ENCODE measurements around the gene CEACAM4.
"Not testable (repeated sequence)": the region's sequence is repeated elsewhere in the genome, so short reads cannot be mapped to it uniquely, and the experiment has no call there.

- TF ChIP-seq, protein P1, sequence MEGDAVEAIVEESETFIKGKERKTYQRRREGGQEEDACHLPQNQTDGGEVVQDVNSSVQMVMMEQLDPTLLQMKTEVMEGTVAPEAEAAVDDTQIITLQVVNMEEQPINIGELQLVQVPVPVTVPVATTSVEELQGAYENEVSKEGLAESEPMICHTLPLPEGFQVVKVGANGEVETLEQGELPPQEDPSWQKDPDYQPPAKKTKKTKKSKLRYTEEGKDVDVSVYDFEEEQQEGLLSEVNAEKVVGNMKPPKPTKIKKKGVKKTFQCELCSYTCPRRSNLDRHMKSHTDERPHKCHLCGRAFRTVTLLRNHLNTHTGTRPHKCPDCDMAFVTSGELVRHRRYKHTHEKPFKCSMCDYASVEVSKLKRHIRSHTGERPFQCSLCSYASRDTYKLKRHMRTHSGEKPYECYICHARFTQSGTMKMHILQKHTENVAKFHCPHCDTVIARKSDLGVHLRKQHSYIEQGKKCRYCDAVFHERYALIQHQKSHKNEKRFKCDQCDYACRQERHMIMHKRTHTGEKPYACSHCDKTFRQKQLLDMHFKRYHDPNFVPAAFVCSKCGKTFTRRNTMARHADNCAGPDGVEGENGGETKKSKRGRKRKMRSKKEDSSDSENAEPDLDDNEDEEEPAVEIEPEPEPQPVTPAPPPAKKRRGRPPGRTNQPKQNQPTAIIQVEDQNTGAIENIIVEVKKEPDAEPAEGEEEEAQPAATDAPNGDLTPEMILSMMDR (conservative IDR thresholded peaks at IDR 0.05; ENCODE audit: low read depth, low read length) = not testable (repeated sequence)
- TF ChIP-seq, protein P2, sequence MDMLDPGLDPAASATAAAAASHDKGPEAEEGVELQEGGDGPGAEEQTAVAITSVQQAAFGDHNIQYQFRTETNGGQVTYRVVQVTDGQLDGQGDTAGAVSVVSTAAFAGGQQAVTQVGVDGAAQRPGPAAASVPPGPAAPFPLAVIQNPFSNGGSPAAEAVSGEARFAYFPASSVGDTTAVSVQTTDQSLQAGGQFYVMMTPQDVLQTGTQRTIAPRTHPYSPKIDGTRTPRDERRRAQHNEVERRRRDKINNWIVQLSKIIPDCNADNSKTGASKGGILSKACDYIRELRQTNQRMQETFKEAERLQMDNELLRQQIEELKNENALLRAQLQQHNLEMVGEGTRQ (IDR thresholded peaks at IDR 0.05; ENCODE audit: low read depth, low read length) = not testable (repeated sequence)
- TF ChIP-seq NFE2L2 (IDR thresholded peaks at IDR 0.05; ENCODE audit: low read depth, low read length); CEBPB (IDR thresholded peaks at IDR 0.05; ENCODE audit: low read depth, low read length); POLR2A (IDR thresholded peaks at IDR 0.05; ENCODE audit: low read depth, low read length); MAZ (IDR thresholded peaks at IDR 0.05; ENCODE audit: borderline replicate concordance, low read depth, low read length); BHLHE40 (IDR thresholded peaks at IDR 0.05; ENCODE audit: low read depth, low read length); RCOR1 (IDR thresholded peaks at IDR 0.05; ENCODE audit: insufficient replicate concordance, low read length); MXI1 (IDR thresholded peaks at IDR 0.05; ENCODE audit: borderline replicate concordance, low read depth, low read length); SMC3 (IDR thresholded peaks at IDR 0.05; ENCODE audit: low read depth, low read length): not testable (repeated sequence)
Observed at GRCh38 chr19:41656756-41657155, 29.9 kb upstream of the CEACAM4 start.
